Epithelial cell of esophagus (primary cell): ENCODE data around the gene ARID1B.

Source experiments
- DNase-seq: peaks from one replicate; pipeline ENCODE4 v3.0.0; 2010; ENCODE audit warnings: low read depth
- H3K4me3 ChIP-seq: 2 replicates; pipeline ENCODE4 v1.5.1; 2011; ENCODE audit warnings: mild to moderate bottlenecking, low read length, control low read depth
- TF ChIP-seq, protein P1 (sequence below): IDR thresholded peaks from 2 replicates; pipeline ENCODE4 v1.5.1; 2011; ENCODE audit warnings: low read depth, mild to moderate bottlenecking, low read length, control low read depth, inconsistent platforms; ENCODE audit not compliant: insufficient read depth; ENCODE audit errors: missing control alignments

Gene ARID1B

DNA sequence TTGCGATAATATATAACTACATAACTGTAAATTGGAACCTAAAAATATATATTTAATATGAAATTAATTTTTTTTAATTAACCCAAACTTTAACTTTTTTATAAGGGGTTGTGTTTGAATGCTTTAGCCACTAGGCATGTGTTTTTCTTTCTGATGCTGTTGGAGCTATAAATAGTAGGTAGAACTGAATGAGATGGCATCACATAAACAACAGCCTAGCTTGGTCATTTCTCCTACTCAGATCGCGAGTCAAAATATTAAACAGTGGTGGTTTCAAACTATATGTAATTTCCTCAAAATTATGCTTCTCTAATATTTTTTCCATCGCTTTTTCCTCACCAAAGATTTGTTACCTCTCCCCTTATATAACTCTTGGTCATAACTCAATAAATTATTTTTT, 243.2 kb downstream of the ARID1B start:
- no peak for DNase-seq
- TF ChIP-seq, protein P1, sequence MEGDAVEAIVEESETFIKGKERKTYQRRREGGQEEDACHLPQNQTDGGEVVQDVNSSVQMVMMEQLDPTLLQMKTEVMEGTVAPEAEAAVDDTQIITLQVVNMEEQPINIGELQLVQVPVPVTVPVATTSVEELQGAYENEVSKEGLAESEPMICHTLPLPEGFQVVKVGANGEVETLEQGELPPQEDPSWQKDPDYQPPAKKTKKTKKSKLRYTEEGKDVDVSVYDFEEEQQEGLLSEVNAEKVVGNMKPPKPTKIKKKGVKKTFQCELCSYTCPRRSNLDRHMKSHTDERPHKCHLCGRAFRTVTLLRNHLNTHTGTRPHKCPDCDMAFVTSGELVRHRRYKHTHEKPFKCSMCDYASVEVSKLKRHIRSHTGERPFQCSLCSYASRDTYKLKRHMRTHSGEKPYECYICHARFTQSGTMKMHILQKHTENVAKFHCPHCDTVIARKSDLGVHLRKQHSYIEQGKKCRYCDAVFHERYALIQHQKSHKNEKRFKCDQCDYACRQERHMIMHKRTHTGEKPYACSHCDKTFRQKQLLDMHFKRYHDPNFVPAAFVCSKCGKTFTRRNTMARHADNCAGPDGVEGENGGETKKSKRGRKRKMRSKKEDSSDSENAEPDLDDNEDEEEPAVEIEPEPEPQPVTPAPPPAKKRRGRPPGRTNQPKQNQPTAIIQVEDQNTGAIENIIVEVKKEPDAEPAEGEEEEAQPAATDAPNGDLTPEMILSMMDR: no peak

DNA sequence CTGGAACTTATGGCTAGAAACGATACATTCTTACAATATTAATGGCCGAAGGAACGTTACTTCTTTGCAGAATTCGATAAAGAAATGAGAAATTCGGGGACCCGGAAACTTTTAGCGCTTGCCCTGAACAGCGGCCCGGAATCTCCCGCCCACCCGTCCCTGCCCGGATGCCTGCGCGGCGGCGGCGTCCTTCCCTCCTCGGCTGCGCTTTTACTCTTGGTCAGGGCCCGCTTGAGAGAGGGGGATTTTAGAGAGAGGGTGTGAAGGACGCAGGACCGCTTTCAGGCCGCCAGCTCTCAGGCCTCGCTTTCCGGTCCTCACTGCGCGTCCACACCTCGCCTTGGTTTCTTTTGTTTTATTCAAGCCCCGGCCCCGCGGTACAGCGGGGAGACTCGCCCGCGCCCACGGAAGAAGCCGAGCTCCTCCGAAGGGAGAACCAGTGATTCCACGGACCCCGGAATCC, 243.7 kb downstream of the ARID1B start:
- DNase-seq: peak; percentile 54

More for the DNA sequence above, 243.2 kb downstream of the ARID1B start:
- peak overlapping the region; percentile 67 for H3K4me3 ChIP-seq

DNA sequence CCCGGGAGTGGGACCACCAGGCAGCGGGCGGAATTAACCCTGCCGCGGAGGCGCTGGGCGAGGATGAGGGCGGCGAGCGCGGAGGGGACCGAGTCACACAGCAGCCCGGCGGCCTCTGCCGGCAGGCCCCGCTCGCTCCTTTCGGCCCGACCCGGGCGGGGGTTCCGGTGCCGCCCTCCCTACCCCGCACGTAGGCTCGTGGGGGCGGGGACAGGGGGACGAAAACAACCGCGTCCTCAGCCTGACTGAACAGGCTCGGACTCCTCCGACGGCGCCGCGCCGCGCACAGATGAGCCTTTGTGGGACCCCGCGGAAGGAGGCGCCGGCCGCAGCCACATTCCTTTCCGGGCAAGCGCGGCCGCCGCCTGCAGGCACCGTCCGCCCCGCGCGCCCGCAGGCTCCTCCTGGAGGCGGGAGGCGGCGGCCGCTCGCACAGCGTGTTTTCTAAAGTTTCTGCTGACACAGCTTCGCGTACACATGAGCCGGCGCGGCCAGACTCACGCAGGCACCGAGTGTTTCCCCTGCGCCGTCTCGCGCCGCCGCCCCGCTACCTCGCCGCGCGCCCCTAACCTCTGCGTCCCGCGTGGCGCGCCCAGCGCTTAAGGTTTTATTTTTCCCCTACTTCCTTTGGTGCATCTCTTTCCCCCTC, 244.3 kb downstream of the ARID1B start:
- DNase-seq: peak; percentile 95
- TF ChIP-seq, protein P1: no peak
- H3K4me3 ChIP-seq: peak overlapping the region; percentile 67

More for the DNA sequence above, 243.7 kb downstream of the ARID1B start:
- TF ChIP-seq, protein P1: no peak
- peak overlapping the region; percentile 67 for H3K4me3 ChIP-seq

DNA sequence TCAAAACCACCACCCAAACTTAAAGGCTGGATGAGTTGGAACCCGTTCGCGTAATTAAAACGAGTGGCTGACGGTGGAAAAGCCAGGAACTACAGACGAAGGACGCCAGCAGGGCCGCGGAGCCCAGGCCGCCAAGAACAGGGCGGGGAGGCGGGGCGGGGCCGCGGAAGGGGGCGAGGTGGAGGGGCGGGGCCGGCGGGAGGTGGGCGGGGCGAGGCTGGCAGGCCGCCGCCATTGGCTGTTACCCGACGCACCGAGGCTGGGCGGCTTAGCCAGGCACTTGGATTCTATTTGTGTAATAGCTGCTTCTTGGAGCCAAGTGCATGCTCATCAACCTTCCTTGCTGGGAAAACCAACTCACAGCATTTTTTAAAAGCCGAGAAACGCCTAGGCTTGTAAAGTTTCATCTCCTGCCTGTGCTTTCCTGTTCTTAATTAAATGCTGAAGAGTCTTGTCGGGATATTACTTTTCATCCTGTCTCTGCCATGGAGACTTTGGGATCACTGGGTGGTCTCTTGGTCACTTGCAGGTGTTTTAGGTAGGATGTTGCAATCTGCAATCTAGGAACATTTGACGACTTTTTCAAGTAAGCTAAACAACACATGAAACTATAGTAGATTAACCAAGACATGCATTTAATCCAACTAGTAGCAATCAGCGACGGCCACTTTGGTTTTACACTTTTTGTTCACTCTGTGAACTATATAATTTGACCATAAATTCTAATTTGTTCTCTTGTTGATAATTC, 245.0 kb downstream of the ARID1B start:
- TF ChIP-seq, protein P1: no peak
- DNase-seq: peak; percentile 93
- peak overlapping the region; percentile 67 for H3K4me3 ChIP-seq

DNA sequence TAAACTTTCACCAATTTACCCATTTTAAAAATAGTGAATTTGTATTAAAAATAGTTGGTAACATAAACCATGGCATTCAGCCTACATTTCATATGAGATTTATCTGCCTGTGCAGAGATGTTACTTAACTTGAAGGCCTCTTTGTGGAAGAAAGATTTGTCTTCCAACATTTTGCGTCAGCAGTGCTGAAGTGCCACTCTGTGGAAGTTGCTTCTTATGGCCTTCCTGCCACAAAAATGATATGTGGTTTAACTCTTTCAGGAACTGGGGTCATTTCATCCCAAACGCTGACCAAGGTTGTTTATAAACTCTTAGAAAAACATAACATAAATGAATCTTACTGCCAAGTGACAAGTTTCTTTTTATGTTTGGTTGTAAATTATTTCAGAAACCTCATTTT, 246.8 kb downstream of the ARID1B start:
- TF ChIP-seq, protein P1: no peak
- no peak overlapping the region for H3K4me3 ChIP-seq
- no peak for DNase-seq

DNA sequence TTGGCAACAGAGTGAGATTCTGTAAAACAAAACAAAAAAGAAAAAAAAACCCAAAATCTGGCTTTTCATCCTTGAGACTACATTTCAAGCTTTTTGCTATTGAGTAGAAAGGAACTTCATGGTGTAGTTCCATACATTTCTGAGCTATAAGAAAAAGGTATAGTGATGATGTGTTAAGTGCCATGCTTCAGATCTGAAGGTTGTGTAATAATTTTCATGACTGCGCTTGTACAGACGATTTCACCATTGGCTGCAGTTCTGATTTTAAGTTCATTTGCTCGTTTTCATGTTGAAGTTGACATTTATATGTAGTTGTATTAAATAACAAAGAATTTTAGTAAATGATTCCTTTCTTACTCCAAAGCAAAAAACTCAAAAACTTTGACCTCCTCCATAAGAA, 247.6 kb downstream of the ARID1B start:
- H3K4me3 ChIP-seq: no peak overlapping the region
- DNase-seq: peak; percentile 79
- TF ChIP-seq, protein P1: no peak
